Activated CD4-positive, alpha-beta memory T cell treated with anti-CD3 and anti-CD28 coated beads for 36 hours (primary cell): ENCODE results near the gene GUCY1A1. TPM values are rescaled to one million over a fixed set of nuclear protein-coding genes. Genes with fewer than 3 reads are reported as not detected.
"Not testable (repeated sequence)": the region's sequence is repeated elsewhere in the genome, so short reads cannot be mapped to it uniquely, and the experiment has no call there.

ENCODE experiments used
- CTCF ChIA-PET: fragments of 350-600 bp; sonication (Branson Sonifier 250); formaldehyde crosslinking; loops from one replicate; lab custom pipeline; 2021; ENCODE audit warnings: antibody characterized with exemption, inconsistent platforms; lab: Charles Lee
- POLR2A ChIA-PET: fragments of 350-600 bp; sonication (Branson Sonifier 250); formaldehyde crosslinking; loops from one replicate; lab custom pipeline; 2021; ENCODE audit warnings: antibody characterized with exemption; lab: Charles Lee
- DNase-seq: peaks from one replicate; pipeline ENCODE4 v3.0.0-alpha.2; 2020
- H3K27ac Mint-ChIP-seq: one replicate; pipeline ENCODE4 v1.8.0; 2021; ENCODE audit warnings: mixed read lengths
- H3K27me3 Mint-ChIP-seq: one replicate; pipeline ENCODE4 v1.8.0; 2021; ENCODE audit warnings: mixed read lengths
- H3K36me3 Mint-ChIP-seq: one replicate; pipeline ENCODE4 v1.8.0; 2021; ENCODE audit warnings: mixed read lengths
- H3K4me1 Mint-ChIP-seq: one replicate; pipeline ENCODE4 v1.8.0; 2021; ENCODE audit warnings: low read depth, mixed read lengths
- H3K4me3 Mint-ChIP-seq: one replicate; pipeline ENCODE4 v1.8.0; 2021; ENCODE audit warnings: mild to moderate bottlenecking, mixed read lengths
- H3K9me3 Mint-ChIP-seq: one replicate; pipeline ENCODE4 v1.8.0; 2021; ENCODE audit warnings: mixed read lengths
- intact Hi-C: fragments of 100-400 bp; cut with micrococcal nuclease; formaldehyde crosslinking; loops from one replicate; pipeline ENCODE4 v1.15.1; 2023
- total RNA-seq, 2 experiments: library from RNA; stranded (reverse); gene quantifications; one replicate each; pipeline ENCODE4 v1.2.3, GENCODE V29; 2021

The GUCY1A1 gene
- total RNA-seq, 2 experiments from 2014 or later: not detected

DNA sequence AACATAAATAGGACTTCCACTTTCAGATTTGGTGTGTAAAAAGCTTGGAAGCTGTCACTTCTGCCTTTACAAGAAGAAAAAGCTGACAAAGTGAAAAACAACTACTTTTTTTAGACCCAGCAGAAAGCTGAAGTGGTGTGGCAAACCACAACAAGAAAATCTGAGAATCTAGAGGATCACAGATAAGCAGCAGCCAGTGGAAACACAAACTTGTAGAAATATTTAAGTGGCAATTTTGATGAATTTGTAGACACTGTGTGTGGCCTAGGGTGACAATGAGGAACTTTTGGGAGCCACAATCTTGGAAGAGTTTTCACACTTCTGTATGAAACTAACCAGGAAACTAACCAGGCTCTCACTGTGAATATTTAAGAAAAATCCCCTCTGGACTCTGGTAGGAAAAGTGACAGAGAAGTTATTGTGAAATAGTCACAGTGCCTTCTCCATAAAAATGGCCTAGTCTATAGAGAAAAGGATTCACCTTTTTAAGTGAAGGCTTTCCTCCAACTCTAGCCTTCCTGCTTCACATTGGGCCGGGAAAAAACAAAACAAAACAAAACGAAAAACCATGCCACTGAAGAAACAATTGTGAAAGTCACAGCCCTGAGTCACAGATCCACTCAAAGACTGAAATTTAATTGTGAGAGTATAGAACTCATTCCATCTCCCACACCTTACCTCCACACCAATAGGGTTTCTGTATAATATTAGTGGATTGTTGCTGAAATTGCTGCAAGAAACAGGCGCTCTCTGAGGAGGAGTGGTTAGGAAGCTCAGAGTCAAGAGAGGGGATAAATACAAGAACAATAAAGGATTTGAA, 26.7 kb upstream of the GUCY1A1 start:
- H3K36me3 Mint-ChIP-seq: no peaks in the 10 kb centered on the region
- no peak for DNase-seq
- no peak overlapping the region for H3K27ac Mint-ChIP-seq
- H3K4me3 Mint-ChIP-seq: no peak overlapping the region
- ChIA-PET CTCF (interaction anchor here (1.3 kb wide), 1 partner anchor 9 kb away, joined by 4 read pairs; no protein-coding TSS in a partner anchor), POLR2A (no interaction called here)
- peaks cover 7% of the 10 kb centered on the region for H3K27me3 Mint-ChIP-seq
- H3K4me1 Mint-ChIP-seq: peaks cover 4% of the 10 kb centered on the region
- H3K9me3 Mint-ChIP-seq: no peaks in the 10 kb centered on the region
- intact Hi-C loops: no loop called here

- H3K36me3 Mint-ChIP-seq: no peaks in the 10 kb centered on the region
- H3K27me3 Mint-ChIP-seq: peaks cover 7% of the 10 kb centered on the region
- POLR2A ChIA-PET: no interaction called here
- CTCF ChIA-PET: interaction anchor here (1.3 kb wide), 1 partner anchor 10 kb away, joined by 4 read pairs; no protein-coding TSS in a partner anchor
- peaks cover 4% of the 10 kb centered on the region for H3K4me1 Mint-ChIP-seq
- no peak overlapping the region for H3K4me3 Mint-ChIP-seq
- intact Hi-C loops: no loop called here
- DNase-seq: no peak
- H3K9me3 Mint-ChIP-seq: no peaks in the 10 kb centered on the region
- H3K27ac Mint-ChIP-seq: no peak overlapping the region
Measured at GRCh38 chr4:155640751-155641150, 25.9 kb upstream of the GUCY1A1 start.

DNA sequence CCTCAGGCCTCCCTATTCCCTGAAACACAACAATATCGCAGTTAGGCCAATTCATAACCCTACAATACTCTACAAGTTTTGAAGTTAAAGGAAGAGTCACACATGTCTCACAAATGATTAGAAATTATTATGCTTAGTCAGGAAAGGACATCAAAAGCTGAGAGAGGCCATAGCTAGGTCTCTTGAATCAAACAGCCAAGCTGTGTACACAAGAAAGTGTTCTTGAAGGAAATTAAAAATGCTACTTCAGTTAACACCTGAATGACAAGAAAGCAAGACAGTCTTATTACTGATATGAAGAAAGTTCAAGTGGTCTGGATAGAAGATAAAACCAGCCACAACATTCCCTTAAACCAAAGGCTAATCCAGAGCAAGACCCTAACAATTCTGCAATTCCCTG, 23.6 kb upstream of the GUCY1A1 start:
- Mint-ChIP-seq H3K4me3 (no peak overlapping the region), H3K27ac (no peak overlapping the region), H3K27me3 (peaks cover 7% of the 10 kb centered on the region), H3K9me3 (no peaks in the 10 kb centered on the region), H3K4me1 (peaks cover 4% of the 10 kb centered on the region), H3K36me3 (no peaks in the 10 kb centered on the region)
- no peak for DNase-seq
- ChIA-PET POLR2A (no interaction called here), CTCF (no interaction called here)
- intact Hi-C loops: no loop called here

- no peak overlapping the region for H3K27ac Mint-ChIP-seq
- H3K9me3 Mint-ChIP-seq: no peaks in the 10 kb centered on the region
- POLR2A ChIA-PET: no interaction called here
- intact Hi-C loops: no loop called here
- H3K4me3 Mint-ChIP-seq: no peak overlapping the region
- H3K4me1 Mint-ChIP-seq: no peaks in the 10 kb centered on the region
- no peak for DNase-seq
- peaks cover 3% of the 10 kb centered on the region for H3K27me3 Mint-ChIP-seq
- CTCF ChIA-PET: no interaction called here
- no peaks in the 10 kb centered on the region for H3K36me3 Mint-ChIP-seq
Measured at GRCh38 chr4:155646001-155646400, 20.6 kb upstream of the GUCY1A1 start.

- CTCF ChIA-PET, H3K4me3 Mint-ChIP-seq, H3K27me3 Mint-ChIP-seq, POLR2A ChIA-PET, intact Hi-C loops, DNase-seq, H3K27ac Mint-ChIP-seq, H3K36me3 Mint-ChIP-seq, H3K4me1 Mint-ChIP-seq, H3K9me3 Mint-ChIP-seq: not testable (repeated sequence)
Measured at GRCh38 chr4:155650785-155651184, 15.9 kb upstream of the GUCY1A1 start.

- H3K27me3 Mint-ChIP-seq: peaks cover 5% of the 10 kb centered on the region
- POLR2A ChIA-PET: no interaction called here
- H3K36me3 Mint-ChIP-seq: no peaks in the 10 kb centered on the region
- H3K4me1 Mint-ChIP-seq: no peaks in the 10 kb centered on the region
- CTCF ChIA-PET: no interaction called here
- no peak overlapping the region for H3K4me3 Mint-ChIP-seq
- DNase-seq: no peak
- intact Hi-C loops: no loop called here
- no peak overlapping the region for H3K27ac Mint-ChIP-seq
- no peaks in the 10 kb centered on the region for H3K9me3 Mint-ChIP-seq
Measured at GRCh38 chr4:155653052-155653451, 13.6 kb upstream of the GUCY1A1 start.

DNA sequence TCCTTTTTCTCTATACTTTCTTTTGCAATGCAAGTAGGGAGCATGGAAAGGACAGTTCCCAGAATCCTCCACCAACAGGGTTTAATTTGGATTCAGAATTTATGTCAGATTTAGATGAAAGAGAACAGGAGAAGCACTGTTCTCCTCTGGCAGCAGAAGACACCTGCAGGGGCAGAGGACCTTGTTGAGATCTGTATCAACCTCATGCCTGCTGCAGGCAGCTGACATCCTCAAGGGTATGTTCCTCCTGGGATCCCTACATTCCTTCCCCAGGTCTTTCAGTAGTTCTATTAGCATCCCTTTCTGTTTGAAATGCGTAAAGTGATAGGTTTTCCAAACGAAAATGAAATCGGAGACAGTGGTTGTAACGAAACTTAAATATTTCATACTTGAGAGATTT, 10.6 kb upstream of the GUCY1A1 start:
- DNase-seq: no peak
- POLR2A ChIA-PET: no interaction called here

GRCh38 chr4:155657169-155657568, 9.5 kb upstream of the GUCY1A1 start:
- peaks cover 2% of the 10 kb centered on the region for H3K27me3 Mint-ChIP-seq
- DNase-seq: no peak
- no peaks in the 10 kb centered on the region for H3K36me3 Mint-ChIP-seq
- H3K4me1 Mint-ChIP-seq: no peaks in the 10 kb centered on the region
- POLR2A ChIA-PET: no interaction called here
- intact Hi-C loops: no loop called here
- H3K4me3 Mint-ChIP-seq: no peak overlapping the region
- no peak overlapping the region for H3K27ac Mint-ChIP-seq
- no peaks in the 10 kb centered on the region for H3K9me3 Mint-ChIP-seq
- CTCF ChIA-PET: no interaction called here

More for the DNA sequence above, 10.6 kb upstream of the GUCY1A1 start:
- Mint-ChIP-seq H3K27ac (no peak overlapping the region), H3K4me1 (no peaks in the 10 kb centered on the region), H3K27me3 (peaks cover 5% of the 10 kb centered on the region), H3K36me3 (no peaks in the 10 kb centered on the region), H3K9me3 (no peaks in the 10 kb centered on the region), H3K4me3 (no peak overlapping the region)
- CTCF ChIA-PET: no interaction called here
- intact Hi-C loops: no loop called here

DNA sequence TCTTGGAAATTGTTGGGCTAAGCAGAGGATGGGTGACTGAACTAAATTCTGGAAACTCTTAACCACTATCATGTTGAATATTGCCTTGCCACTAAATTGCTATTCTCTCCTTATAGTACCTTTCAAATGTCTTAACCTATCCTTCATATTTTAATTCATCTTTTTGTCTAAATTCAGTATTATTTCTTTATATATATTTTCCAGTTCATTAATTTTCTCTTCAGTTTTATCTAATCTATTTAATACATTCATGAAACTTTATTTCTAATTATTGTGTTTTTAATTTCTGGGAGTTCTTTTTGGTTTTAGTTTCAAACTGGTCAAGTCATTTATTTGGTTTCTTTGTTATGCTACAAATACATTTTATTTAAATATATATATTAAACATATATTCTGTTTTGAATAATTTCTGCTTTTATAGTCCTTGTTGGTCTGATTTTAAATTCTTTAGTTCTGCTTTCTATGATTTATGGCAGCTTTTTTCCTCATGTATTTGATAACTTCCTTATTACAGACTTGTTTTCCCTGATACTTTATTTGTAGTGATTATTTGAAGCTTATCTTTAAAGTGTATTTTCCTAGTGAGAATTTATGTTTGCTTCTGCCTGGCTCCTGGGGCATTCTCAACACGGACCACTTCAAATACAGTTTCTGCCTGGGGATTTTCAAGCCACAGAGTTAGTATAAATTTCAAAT, 8.5 kb upstream of the GUCY1A1 start:
- Mint-ChIP-seq H3K9me3 (no peaks in the 10 kb centered on the region), H3K4me3 (no peak overlapping the region), H3K4me1 (no peaks in the 10 kb centered on the region), H3K27ac (no peak overlapping the region), H3K36me3 (no peaks in the 10 kb centered on the region), H3K27me3 (peaks cover 7% of the 10 kb centered on the region)
- intact Hi-C loops: no loop called here
- POLR2A ChIA-PET: no interaction called here
- DNase-seq: no peak
- CTCF ChIA-PET: interaction anchor here (0.7 kb wide), 1 partner anchor 215 kb away, joined by 3 read pairs; no protein-coding TSS in a partner anchor

DNA sequence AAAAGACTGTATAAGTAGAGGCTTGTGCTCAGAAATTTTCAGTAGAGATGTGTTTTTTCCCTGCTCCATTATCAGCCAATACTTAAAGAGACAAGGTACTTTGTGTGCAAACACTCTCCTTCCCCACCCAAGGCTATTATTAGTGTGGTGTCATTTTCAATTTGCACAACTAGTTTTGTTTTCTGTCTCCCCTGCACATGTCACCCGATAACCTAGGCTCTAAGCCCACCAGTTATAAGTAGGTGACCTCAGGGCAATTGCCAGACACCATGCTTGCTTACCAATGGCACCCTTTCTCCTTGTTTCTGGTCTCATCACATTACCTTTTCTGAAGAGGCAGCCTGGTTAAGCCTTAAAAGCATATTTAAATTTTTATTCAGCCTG, 8.0 kb upstream of the GUCY1A1 start:
- POLR2A ChIA-PET: no interaction called here
- no peaks in the 10 kb centered on the region for H3K36me3 Mint-ChIP-seq
- no peak for DNase-seq
- no peaks in the 10 kb centered on the region for H3K9me3 Mint-ChIP-seq
- no peak overlapping the region for H3K4me3 Mint-ChIP-seq
- H3K27me3 Mint-ChIP-seq: peaks cover 7% of the 10 kb centered on the region
- CTCF ChIA-PET: interaction anchor here (0.7 kb wide), 1 partner anchor 215 kb away, joined by 3 read pairs; no protein-coding TSS in a partner anchor
- H3K4me1 Mint-ChIP-seq: no peaks in the 10 kb centered on the region
- intact Hi-C loops: no loop called here
- no peak overlapping the region for H3K27ac Mint-ChIP-seq

DNA sequence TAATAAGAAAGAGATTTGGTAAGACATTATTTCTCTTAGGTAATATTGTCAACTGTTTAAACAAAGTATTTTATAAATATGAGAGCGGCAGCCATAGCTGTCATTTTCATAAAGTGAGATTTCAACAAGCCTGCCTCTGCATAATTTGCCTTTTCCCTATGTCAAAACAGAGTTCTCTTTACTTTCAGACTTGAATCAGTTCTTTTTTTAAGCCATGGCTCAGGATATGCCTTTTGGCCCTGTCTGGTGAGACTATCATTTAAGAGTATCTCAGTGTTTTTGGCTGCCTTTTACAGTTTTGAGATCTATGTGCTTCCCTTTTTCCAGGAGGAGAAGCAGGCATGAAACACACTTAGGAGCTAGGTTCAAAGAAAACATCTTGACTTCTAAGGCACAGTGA, 7.5 kb upstream of the GUCY1A1 start:
- H3K4me3 Mint-ChIP-seq: no peak overlapping the region
- ChIA-PET CTCF (interaction anchor here (0.7 kb wide), 1 partner anchor 136 kb away, joined by 4 read pairs; no protein-coding TSS in a partner anchor), POLR2A (no interaction called here)
- no peaks in the 10 kb centered on the region for H3K4me1 Mint-ChIP-seq
- peaks cover 7% of the 10 kb centered on the region for H3K27me3 Mint-ChIP-seq
- no peaks in the 10 kb centered on the region for H3K36me3 Mint-ChIP-seq
- DNase-seq: no peak
- H3K27ac Mint-ChIP-seq: no peak overlapping the region
- intact Hi-C loops: no loop called here
- no peaks in the 10 kb centered on the region for H3K9me3 Mint-ChIP-seq

- H3K4me3 Mint-ChIP-seq: no peak overlapping the region
- H3K27me3 Mint-ChIP-seq: peaks cover 15% of the 10 kb centered on the region
- H3K9me3 Mint-ChIP-seq: no peaks in the 10 kb centered on the region
- CTCF ChIA-PET: interaction anchor here (1.2 kb wide), 1 partner anchor 16 kb away, joined by 3 read pairs; no protein-coding TSS in a partner anchor
- no peak overlapping the region for H3K27ac Mint-ChIP-seq
- intact Hi-C loops: no loop called here
- POLR2A ChIA-PET: no interaction called here
- DNase-seq: no peak
- H3K36me3 Mint-ChIP-seq: no peaks in the 10 kb centered on the region
- no peaks in the 10 kb centered on the region for H3K4me1 Mint-ChIP-seq
Measured at GRCh38 chr4:155660436-155660835, 6.2 kb upstream of the GUCY1A1 start.
